Activated CD8-positive, alpha-beta memory T cell treated with anti-CD3 and anti-CD28 coated beads, Interleukin-2, amount 50 U/mL, for 24 hours (primary cell): ENCODE results near the gene AP1G2.
"Not testable (repeated sequence)": the region's sequence is repeated elsewhere in the genome, so short reads cannot be mapped to it uniquely, and the experiment has no call there.

Experiments
- DNase-seq: peaks from one replicate; pipeline ENCODE4 v3.0.0-alpha.2; 2020; ENCODE audit errors: extremely low read depth

The AP1G2 gene

DNA sequence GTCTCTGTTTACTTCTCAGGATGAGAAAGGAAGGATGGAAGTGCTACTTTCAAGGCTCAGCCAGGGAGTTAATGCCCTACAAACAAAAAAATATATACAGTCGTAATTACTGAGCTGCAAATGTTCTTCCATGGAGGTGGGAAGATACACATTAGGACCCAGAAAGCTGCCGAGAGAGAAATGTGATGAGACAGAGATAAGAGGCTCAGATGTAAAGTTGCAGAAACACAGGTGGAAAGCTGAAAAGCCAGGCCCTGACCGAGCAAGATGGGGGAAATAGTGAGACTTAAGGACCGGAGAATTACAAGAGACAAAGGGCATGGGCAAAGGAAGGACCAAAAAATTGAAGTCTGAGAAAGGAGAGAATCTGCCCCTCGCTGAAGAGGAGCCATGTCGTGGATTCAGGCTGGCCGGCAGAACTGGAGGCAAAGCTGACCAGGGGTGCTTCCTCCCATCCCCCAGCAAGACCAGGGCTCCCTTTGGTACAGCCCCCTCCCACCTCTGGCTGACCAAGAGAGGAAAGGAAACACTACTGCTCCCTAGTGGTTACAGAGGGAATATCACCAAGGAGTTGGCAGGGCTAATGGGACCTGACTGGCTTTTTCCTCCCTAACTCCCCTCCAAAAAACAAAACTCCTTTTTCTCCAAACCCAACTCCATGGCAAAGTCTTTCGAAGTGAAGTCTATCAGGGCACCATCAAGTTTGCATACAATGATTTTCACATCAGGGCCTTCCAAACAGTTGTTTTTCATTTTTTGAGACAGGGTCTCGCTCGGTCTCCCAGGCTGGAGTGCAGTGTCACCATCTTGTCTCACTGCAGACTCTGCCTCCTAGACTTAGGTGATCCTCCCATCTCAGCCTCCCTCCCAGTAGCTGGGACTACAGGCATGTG is 28.1 kb downstream of the AP1G2 start:
- no peak for DNase-seq

- no peak for DNase-seq
Measured at GRCh38 chr14:23538785-23539184, 28.8 kb downstream of the AP1G2 start.

DNA sequence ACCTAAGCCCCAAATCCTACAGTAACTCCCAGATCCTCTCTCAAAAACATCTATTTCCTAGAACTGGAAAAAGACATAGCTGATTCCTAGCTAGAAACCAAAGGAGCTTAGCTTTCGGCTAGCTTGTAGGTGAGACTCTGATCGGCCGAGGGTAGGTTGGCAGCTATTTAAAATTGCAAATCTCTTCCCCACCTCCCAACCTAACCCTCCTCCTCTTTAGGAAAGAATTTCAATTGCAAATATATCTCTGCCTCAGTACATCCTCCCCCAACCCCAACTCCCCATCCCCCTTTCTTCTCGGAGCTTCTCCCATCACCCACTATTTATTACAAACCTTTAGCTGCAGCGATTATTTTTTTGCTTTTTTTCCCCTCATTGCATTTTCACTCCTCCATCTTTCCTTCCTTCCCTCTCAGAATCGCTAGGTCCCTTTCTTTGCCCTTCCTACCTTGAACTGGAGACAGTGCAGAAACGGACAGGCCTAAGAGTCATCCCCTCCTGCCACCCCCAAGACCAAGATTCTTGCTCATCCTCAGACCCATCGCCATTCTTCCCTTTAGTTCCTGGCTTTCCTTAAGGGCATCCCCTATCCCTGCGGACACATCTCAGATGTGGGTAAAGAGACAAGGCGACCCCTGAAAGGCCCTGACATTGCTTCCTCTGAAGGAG is 29.4 kb downstream of the AP1G2 start:
- DNase-seq, result no peak

DNA sequence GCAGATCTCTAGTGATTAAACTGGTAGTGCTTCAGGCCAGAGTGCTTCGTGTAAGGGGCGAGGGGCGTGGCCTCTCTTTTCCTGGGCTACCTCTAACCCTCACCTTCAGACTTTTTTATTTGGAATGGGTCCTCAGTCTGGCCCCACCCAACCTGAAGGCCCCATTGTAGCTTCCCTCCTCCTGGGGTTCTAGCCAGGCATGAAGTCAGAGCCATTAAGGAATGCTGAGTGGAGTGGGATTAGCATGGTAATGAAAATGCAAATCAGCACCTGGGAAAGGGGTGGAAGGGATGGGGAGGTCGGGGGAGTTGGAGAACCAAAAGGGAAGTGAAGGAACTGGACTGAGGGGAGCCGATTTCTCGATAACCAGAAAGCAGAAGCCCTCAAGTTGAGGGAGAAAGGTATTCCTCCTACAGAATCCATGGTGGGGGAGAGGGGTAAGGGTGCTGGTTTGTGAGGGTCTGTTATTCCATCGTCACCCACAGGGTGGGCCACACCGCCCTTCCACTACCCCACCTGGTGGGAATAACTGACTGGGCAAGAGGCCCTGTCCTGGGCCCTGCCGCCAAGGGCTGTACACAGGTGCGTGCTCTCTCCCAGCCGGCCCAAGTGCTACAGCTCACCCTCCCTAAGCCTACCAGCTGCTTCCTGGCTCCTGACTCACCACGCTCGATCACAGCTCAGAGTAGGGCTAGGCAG is 30.1 kb downstream of the AP1G2 start:
- DNase-seq, result no peak

- DNase-seq, result not testable (repeated sequence)
Measured at GRCh38 chr14:23536906-23537305, 30.7 kb downstream of the AP1G2 start.

GRCh38 chr14:23536494-23536893 is 31.1 kb downstream of the AP1G2 start:
- DNase-seq, result no peak

DNA sequence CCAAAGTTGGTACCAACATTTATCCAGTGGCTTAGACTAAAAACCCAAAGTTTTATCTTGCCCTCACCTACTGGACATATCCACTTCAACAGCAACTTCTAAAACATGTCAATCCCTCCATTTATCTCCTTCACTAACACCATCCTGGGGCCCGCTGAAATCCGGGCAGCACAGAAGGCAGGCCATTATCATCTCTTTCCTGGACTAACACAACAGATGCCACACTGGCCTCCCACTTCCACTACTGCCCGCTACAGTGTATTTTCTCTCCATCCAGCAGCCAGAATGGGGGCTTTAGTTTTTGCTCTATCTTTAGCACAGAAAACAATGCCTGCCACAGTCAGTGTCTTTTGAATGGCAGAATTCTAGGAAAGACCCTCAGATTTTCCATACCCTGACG is 31.6 kb downstream of the AP1G2 start:
- DNase-seq, result no peak

GRCh38 chr14:23533652-23534435 is 33.7 kb downstream of the AP1G2 start:
- DNase-seq, result no peak

- DNase-seq, result no peak
Measured at GRCh38 chr14:23532658-23533057, 34.9 kb downstream of the AP1G2 start.

DNA sequence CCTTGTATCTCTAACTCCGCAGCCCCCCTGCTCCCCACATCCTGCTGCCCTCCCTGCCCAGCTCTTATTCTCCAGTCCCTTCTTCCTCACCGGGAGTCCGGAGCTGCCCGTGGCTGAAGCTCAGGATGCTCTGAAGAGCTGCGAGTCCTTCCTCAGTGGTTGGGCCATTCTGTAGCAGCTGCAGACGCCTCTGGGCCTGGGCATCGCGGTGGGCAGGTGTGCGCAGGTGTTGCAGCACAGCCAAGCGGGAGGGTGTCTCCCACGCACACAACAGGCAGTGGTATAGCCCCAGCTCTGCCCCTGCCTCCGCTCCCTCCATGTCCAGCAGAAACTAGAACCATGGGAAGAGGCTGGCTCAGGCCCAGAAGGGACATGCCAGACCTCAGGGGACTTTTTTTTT is 36.2 kb downstream of the AP1G2 start:
- no peak for DNase-seq

GRCh38 chr14:23530375-23531055 is 37.1 kb downstream of the AP1G2 start:
- DNase-seq, result no peak

DNA sequence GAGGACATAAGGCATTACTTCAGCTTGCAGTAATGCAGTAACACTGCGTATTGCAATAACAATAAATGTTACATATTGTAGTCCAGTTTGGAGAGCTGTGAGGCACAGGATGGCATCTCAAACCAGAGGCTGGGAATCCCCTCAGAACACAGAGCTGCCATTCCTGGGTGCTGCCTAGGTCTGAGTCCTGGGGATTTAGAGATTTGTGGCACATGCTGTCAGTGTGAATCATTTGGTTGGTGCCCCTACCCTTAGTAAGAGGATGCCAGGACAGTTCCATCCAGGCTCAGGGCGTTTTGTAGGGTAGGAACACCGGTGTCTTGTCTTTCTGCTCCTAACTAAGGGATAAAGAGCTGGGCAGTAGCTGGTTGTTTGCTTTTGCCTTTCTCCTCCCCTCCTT is 38.6 kb downstream of the AP1G2 start:
- no peak for DNase-seq

- no peak for DNase-seq
Measured at GRCh38 chr14:23528555-23528954, 39.0 kb downstream of the AP1G2 start.

GRCh38 chr14:23525611-23526010 is 42.0 kb downstream of the AP1G2 start:
- no peak for DNase-seq

DNA sequence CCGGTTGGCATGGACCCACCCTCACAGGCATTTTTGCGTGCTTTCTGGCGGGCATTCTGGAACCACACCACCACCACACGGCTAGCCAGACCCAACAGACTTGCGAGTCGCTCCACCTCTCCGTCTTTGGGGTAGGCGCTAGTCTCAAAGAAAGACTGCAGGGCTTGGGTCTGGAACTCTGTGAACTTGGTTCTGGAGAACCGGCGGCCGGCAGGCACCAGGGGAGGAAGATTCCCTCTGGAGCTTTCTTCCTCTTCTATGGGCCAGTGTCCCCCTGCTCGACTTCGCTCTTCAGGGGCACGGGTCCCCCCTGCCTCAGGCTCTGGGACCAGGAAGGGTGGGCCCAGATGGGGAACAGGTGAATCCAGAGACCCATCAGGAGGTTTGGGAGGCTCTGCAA is 42.6 kb downstream of the AP1G2 start:
- no peak for DNase-seq

DNA sequence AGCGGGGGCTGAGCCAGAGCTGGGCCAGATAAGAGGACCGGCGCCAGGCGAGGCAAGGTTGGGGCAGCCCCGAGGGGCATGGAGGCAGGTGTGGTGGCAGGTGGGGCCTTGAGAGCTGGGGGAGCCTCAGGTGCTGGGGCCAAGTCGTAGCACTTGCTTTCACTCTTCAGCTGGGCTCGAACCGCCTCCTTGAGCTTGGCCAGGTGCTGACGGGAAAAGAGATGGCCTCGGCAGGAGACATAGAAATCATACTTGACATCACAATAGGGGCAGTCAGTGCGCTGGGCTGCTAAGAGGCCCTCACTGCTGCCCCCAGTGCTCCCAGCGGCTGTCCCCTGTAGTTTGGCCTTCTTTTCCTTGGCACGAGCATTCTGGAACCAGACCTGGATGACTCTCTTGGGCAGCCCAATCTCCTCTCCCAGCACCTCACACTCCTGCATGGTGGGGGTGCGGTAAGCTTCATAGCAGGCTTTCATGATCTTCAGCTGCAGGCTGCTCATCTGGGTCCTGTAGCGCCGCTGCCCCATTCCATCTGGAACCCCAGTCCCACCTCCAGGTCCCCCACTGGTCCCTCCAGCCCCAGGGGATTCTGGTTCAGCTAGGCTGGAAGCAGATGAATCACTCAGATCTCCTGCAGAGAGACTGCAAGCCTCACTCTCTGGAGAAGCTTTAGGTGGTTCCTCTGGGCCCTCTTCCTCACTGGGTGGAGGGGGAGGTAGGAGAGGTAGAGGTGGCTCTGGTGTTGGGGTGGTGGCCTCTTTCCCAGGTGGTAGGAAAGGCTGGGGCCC is 44.2 kb downstream of the AP1G2 start:
- no peak for DNase-seq

DNA sequence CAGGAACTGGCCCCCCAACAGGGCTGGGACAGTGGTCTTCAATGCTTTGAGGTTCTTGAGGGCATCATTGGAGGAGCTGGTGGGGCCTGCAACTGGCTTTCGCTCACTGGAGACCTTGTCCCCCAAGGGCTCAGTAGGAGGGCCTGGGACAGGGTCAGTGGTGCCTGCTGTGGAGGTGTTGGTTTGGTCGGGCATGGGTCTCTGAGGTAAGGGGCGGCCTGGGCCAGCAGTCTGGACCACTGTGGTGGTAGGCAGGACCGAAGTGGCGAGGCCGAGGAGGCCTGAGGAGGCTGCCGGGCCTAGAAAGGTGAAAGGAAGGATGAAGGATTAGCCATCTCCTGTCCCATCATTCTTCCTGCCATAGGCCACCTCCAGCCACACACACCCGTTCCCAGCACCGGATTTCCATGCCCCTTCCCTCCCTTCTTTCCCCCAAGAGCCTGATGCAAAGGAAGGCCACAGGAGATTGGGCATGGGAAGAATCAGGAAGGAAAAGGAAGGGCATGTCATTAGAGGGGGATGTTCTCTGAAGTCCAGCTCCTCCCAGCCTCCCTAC is 44.9 kb downstream of the AP1G2 start:
- DNase-seq, result no peak

GRCh38 chr14:23521785-23522640 is 45.6 kb downstream of the AP1G2 start:
- no peak for DNase-seq

DNA sequence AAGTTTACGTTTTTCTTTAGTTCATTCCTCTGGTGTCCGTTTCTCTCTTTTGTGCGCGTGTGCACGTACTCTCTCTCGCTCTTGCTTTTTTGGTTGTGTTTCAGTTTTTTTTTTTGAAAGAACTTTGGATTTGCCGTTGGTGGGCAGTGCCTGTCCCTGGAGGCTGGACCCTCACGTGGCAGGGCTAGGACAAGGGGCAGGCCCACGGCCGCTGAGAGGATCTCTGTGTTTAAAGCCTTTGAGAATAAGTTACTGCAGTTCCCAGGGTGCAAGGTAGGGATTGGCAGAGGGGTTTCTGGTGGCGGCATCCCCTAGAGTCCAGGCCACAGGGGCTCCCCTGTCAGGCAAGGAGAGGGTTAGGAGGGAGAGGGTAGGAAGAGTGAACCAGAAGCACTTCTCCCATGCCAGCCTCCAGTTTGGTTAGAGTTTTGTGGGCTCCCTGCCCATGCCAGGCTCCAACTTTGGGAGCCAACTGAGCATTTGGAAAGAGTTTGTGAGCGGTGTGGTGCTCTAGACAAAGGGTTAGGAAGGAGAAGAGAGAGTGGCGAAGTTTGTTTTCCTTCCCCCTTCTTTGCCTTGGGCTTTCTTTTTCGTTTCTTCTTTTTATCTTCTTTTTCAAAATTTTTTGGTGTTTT is 46.6 kb downstream of the AP1G2 start:
- no peak for DNase-seq
